H9 (cell line): ENCODE results near the gene ARHGEF7. TPM values are rescaled to one million over a fixed set of nuclear protein-coding genes. Genes with fewer than 3 reads are reported as not detected.

Experiments used
- DNase-seq: peaks from one replicate; pipeline ENCODE4 v3.0.0-alpha.2; 2017
- H2AFZ ChIP-seq: one replicate; pipeline ENCODE4 v1.6.1; 2013; ENCODE audit warnings: mild to moderate bottlenecking, low read length, control low read depth, moderate library complexity
- H2AK5ac ChIP-seq: 2 replicates; pipeline ENCODE4 v1.6.1; 2013; ENCODE audit warnings: low read length, control low read depth, mixed read lengths; ENCODE audit not compliant: insufficient read length
- H2BK120ac ChIP-seq: one replicate; pipeline ENCODE4 v1.6.1; 2013; ENCODE audit warnings: low read depth, mild to moderate bottlenecking, low read length, control low read depth, inconsistent platforms; ENCODE audit not compliant: poor library complexity, severe bottlenecking
- H2BK12ac ChIP-seq: 2 replicates; pipeline ENCODE4 v1.6.1; 2013; ENCODE audit warnings: low read length, control low read depth, mixed read lengths, low read depth; ENCODE audit not compliant: insufficient read length
- H2BK15ac ChIP-seq: 2 replicates; pipeline ENCODE4 v1.6.1; 2013; ENCODE audit warnings: low read depth, low read length, control low read depth
- H2BK20ac ChIP-seq: one replicate; pipeline ENCODE4 v1.6.1; 2013; ENCODE audit warnings: low read depth, mild to moderate bottlenecking, low read length, control low read depth, inconsistent platforms; ENCODE audit not compliant: poor library complexity, severe bottlenecking
- H2BK5ac ChIP-seq: 2 replicates; pipeline ENCODE4 v1.6.1; 2013; ENCODE audit warnings: low read length, control low read depth, mixed read lengths; ENCODE audit not compliant: insufficient read length
- H3K14ac ChIP-seq: 2 replicates; pipeline ENCODE4 v1.6.1; 2013; ENCODE audit warnings: low read length, control low read depth; ENCODE audit not compliant: insufficient read depth
- H3K18ac ChIP-seq: 2 replicates; pipeline ENCODE4 v1.6.1; 2013; ENCODE audit warnings: low read depth, mild to moderate bottlenecking, mixed read lengths, low read length, control low read depth; ENCODE audit not compliant: insufficient read length
- H3K23ac ChIP-seq: 2 replicates; pipeline ENCODE4 v1.6.1; 2013; ENCODE audit warnings: low read length, control low read depth, mixed read lengths, low read depth; ENCODE audit not compliant: insufficient read length
- H3K23me2 ChIP-seq: 2 replicates; pipeline ENCODE4 v1.6.1; 2013; ENCODE audit warnings: low read depth, mild to moderate bottlenecking, mixed read lengths, low read length, control low read depth; ENCODE audit not compliant: insufficient read length, poor library complexity, severe bottlenecking
- H3K27ac ChIP-seq: 2 replicates; pipeline ENCODE4 v1.5.1; 2013; ENCODE audit warnings: low read length, control low read depth, mixed read lengths, low read depth; ENCODE audit not compliant: insufficient read length
- H3K27me3 ChIP-seq: 2 replicates; pipeline ENCODE4 v1.6.1; 2013; ENCODE audit warnings: low read length, control low read depth, inconsistent platforms; ENCODE audit not compliant: insufficient read depth
- H3K4ac ChIP-seq: 2 replicates; pipeline ENCODE4 v1.6.1; 2013; ENCODE audit warnings: low read depth, mild to moderate bottlenecking, control low read depth, inconsistent platforms, low read length, moderate library complexity
- H3K4me1 ChIP-seq: 2 replicates; pipeline ENCODE4 v1.6.1; 2013; ENCODE audit warnings: low read length, control low read depth, inconsistent platforms; ENCODE audit not compliant: insufficient read depth
- H3K4me2 ChIP-seq: 2 replicates; pipeline ENCODE4 v1.6.1; 2013; ENCODE audit warnings: low read length, control low read depth, mixed read lengths; ENCODE audit not compliant: insufficient read length, insufficient read depth
- H3K56ac ChIP-seq: 2 replicates; pipeline ENCODE4 v1.6.1; 2013; ENCODE audit warnings: low read depth, mild to moderate bottlenecking, mixed read lengths, low read length, control low read depth; ENCODE audit not compliant: insufficient read length
- H3K79me1 ChIP-seq: 2 replicates; pipeline ENCODE4 v1.6.1; 2013; ENCODE audit warnings: low read depth, mild to moderate bottlenecking, moderate library complexity, low read length, control low read depth, inconsistent platforms; ENCODE audit not compliant: insufficient read depth, poor library complexity, severe bottlenecking
- H3K79me2 ChIP-seq: 2 replicates; pipeline ENCODE4 v1.6.1; 2013; ENCODE audit warnings: low read length, control low read depth, inconsistent platforms; ENCODE audit not compliant: insufficient read depth
- H3K9ac ChIP-seq: 2 replicates; pipeline ENCODE4 v1.6.1; 2013; ENCODE audit warnings: low read length, control low read depth, mixed read lengths; ENCODE audit not compliant: insufficient read length; ENCODE audit errors: extremely low read depth
- H3K9me3 ChIP-seq: one replicate; pipeline ENCODE4 v1.6.1; 2013; ENCODE audit warnings: low read depth, low read length, inconsistent platforms; ENCODE audit not compliant: control insufficient read depth
- H3T11ph ChIP-seq: one replicate; pipeline ENCODE4 v1.6.1; 2013; ENCODE audit warnings: mild to moderate bottlenecking, low read length, control low read depth, inconsistent platforms
- H4K20me1 ChIP-seq: one replicate; pipeline ENCODE4 v1.6.1; 2013; ENCODE audit not compliant: control insufficient read depth, insufficient read length, insufficient read depth
- H4K5ac ChIP-seq: 2 replicates; pipeline ENCODE4 v1.6.1; 2013; ENCODE audit warnings: low read depth, mild to moderate bottlenecking, mixed read lengths, low read length, control low read depth; ENCODE audit not compliant: insufficient read length
- H4K8ac ChIP-seq: replicated peaks from 2 replicates; pipeline ENCODE4 v1.6.1; 2013; ENCODE audit warnings: low read length, control low read depth, mixed read lengths, low read depth; ENCODE audit not compliant: insufficient read length
- H4K91ac ChIP-seq: 2 replicates; pipeline ENCODE4 v1.6.1; 2013; ENCODE audit warnings: low read depth, mild to moderate bottlenecking, moderate library complexity, mixed read lengths, low read length, control low read depth; ENCODE audit not compliant: insufficient read length
- H3K27ac Mint-ChIP-seq, 3 experiments: 2 replicates in 2 of 3; 3 replicates in 1 of 3; pipeline ENCODE4 v1.8.0; 2020 to 2021; ENCODE audit warnings: mixed read lengths in 3 of 3, mild to moderate bottlenecking in 1 of 3, moderate library complexity in 1 of 3
- H3K27me3 Mint-ChIP-seq: 2 replicates; pipeline ENCODE4 v1.8.0; 2021; ENCODE audit warnings: low read depth, mild to moderate bottlenecking, moderate library complexity, mixed read lengths
- H3K36me3 Mint-ChIP-seq, 3 experiments: 2 replicates in 2 of 3; 3 replicates in 1 of 3; pipeline ENCODE4 v1.8.0; 2020 to 2021; ENCODE audit warnings: low read depth in 3 of 3, mixed read lengths in 3 of 3; ENCODE audit not compliant: insufficient read depth in 1 of 3
- H3K4me1 Mint-ChIP-seq, 2 experiments: 2 replicates each; pipeline ENCODE4 v1.8.0; 2020; ENCODE audit warnings: mixed read lengths in 2 of 2
- H3K4me3 Mint-ChIP-seq, 2 experiments: 2 replicates in 1 of 2; 3 replicates in 1 of 2; pipeline ENCODE4 v1.8.0; 2020 to 2021; ENCODE audit warnings: mild to moderate bottlenecking in 2 of 2, mixed read lengths in 2 of 2, moderate library complexity in 1 of 2
- H3K9me3 Mint-ChIP-seq, 2 experiments: 2 replicates in 1 of 2; 3 replicates in 1 of 2; pipeline ENCODE4 v1.8.0; 2020; ENCODE audit warnings: mild to moderate bottlenecking in 2 of 2, mixed read lengths in 2 of 2, moderate library complexity in 1 of 2
- CTCF ChIP-seq: fragments of 200-600 bp; sonication (generic); conservative IDR thresholded peaks from 3 replicates; pipeline ENCODE4 v1.8.0; 2021; ENCODE audit warnings: antibody characterized with exemption, mild to moderate bottlenecking
- WGBS: extraction: QIAGEN DNeasy Blood & Tissue Kit; methylation state at CpG from one replicate; pipeline ENCODE4 v1.1.7; 2013; ENCODE audit warnings: missing lambda C conversion rate, low lambda C conversion rate, mixed read lengths; ENCODE audit not compliant: insufficient read length; ENCODE audit errors: extremely low coverage; 5-methylcytosine and 5-hydroxymethylcytosine counted together
- total RNA-seq: library from RNA; stranded (reverse); gene quantifications from 2 replicates; pipeline ENCODE4 v1.2.1, GENCODE V29; 2021

ARHGEF7 gene
- total RNA-seq, 1 experiment from 2014 or later: 51.9 TPM

DNA sequence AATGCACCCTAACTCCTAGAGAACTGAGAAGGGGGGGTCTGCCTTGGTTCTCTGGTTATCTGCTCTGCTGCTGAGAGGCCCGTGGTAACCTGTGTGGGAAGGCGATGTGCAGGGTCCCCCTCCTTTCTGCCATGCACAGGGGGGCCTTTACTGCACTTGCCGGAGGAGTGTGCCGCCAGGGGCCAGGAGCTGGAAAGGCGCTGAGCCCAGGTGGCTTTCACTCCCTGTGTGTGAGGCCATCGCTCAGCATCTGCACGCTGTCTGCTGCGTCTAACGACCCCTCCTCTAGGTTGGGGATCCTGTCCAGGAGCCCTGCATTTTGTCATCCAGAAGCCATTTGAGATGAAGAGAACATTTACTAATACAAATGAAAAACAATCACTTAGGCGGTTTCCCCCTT is 168.3 kb downstream of the ARHGEF7 start:
- no CpG with 5 or more reads among the region's 10 CpGs for WGBS
- no peaks in the 10 kb centered on the region; the same call in 1 of the 2 replicates for H3K27me3 Mint-ChIP-seq
- H3K4me1 Mint-ChIP-seq: no peaks in the 10 kb centered on the region
- Histone ChIP-seq H3K23me2 (no peaks in the 10 kb centered on the region), H3K9me3 (no peaks in the 10 kb centered on the region), H2BK15ac (no peak overlapping the region), H3K23ac (no peak overlapping the region), H2AK5ac (no peak overlapping the region), H4K8ac (no peak overlapping the region), H2BK20ac (no peak overlapping the region), H3K79me1 (no peaks in the 10 kb centered on the region), H3K79me2 (no peaks in the 10 kb centered on the region), H3K14ac (no peak overlapping the region), H2BK120ac (no peak overlapping the region), H2BK5ac (no peak overlapping the region), H4K5ac (no peak overlapping the region), H3K4me2 (no peak overlapping the region), H3K9ac (no peak overlapping the region), H4K91ac (no peak overlapping the region), H3K27me3 (no peaks in the 10 kb centered on the region), H3K4me1 (no peaks in the 10 kb centered on the region), H2AFZ (no peak overlapping the region), H3T11ph (no peak overlapping the region), H3K4ac (no peak overlapping the region), H4K20me1 (no peaks in the 10 kb centered on the region), H2BK12ac (no peak overlapping the region), H3K27ac (no peak overlapping the region), H3K56ac (no peak overlapping the region), H3K18ac (no peak overlapping the region)
- DNase-seq: no peak
- peaks cover 31 to 78% (median 73%) of the 10 kb centered on the region in 3 experiments for H3K36me3 Mint-ChIP-seq
- H3K4me3 Mint-ChIP-seq: no peak overlapping the region
- no peaks in the 10 kb centered on the region for H3K9me3 Mint-ChIP-seq
- no peak for TF ChIP-seq CTCF
- H3K27ac Mint-ChIP-seq: no peak overlapping the region; a peak in 1 of 7 replicates
